ENCODE results near the gene BCL2L1.
A peak's percentile ranks its signal among the peaks of the same experiment; 100 is the strongest.
"Not testable (repeated sequence)": the region's sequence is repeated elsewhere in the genome, so short reads cannot be mapped to it uniquely, and the experiment has no call there.

BCL2L1 gene

DNA sequence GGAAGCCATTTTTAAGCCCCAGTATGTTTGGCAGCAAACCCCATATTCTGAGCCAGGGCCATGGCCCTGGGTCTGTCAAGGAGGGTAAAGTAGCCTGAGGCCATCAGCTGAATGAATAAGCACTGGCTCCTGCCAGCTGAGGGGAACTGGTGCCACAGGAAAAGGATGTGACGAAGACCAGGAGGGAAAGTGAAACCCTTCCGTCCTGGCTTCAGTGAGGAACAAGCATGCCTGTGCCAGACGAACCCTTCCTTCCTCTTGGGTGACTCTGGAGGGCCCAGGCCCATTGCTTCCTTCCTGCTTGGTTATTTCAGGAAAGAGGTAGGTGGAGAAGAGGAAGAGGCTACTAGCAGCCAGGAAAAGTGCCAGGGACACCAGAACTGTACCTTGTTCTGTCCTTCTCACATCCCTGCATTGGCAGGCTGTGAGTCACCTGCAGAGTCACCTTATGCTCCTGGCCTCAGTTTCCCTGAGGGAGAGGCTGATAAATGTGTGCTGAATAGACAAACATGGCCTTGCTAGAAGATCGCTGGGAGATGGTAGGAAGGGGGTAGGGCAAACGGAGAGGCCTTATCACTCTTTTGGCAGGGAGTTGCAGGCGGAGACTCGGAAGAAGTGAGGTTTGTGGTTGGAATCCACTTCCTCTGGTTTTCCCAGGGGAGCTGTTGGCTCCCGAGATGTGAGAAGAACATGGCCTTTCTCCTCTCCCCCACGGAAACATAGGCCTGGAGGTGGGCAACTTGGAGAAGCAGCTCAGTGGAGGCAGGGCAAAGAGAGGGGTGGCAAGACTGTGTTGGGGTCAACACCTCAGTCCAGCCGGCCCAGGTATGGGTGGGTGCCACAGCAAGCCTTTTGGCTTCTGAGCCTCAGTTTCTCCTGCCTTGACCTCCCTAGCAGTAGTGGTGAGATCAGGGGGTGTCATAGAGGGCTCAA lies 47.5 kb downstream of the BCL2L1 start:
- peak; percentile 95 for DNase-seq (ENCODE audit: low read depth)

DNA sequence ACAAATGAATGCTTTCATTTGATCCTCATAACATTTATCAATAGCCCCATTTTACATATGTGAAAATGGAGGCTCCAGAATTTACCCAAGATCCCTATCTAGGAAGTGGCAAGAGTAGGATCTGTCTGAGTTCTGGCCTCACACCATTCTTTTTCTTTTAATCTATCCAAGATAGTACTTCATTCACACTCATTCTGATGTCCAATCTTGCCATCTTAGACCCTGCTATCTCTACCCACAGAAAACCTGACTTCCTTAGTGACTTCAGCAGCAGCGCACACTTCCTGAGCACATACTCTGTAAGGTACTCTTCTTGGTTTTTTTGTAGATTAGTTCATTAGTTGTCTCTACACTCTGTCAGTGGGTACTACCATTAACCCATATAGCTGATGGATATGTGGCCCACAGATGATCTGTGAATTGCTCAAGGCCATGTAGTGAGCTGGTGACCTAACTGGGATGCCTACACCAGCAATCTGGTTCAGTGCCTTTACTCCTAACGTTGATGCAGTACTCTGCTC lies 48.7 kb downstream of the BCL2L1 start:
- no peak for DNase-seq (ENCODE audit: low read depth)

DNA sequence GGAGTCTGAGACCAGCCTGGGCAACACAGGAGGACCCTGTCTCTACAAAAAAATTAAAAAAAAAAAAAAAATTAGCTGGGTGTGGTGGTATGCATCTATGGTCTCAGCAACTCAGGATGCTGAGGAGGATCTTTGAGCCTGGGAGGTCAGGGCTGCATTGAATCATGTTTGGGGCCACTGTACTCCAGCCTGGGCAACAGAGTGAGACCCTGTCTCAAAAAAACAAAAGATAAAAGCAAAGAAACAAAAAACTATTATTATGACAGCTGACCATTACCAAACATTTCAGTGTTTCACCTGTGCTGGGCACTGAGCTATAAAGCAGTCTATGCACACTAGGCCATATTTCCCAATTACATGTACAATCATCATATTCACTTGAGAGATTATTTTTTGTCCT lies 49.2 kb downstream of the BCL2L1 start:
- DNase-seq (ENCODE audit: low read depth) = no peak

DNA sequence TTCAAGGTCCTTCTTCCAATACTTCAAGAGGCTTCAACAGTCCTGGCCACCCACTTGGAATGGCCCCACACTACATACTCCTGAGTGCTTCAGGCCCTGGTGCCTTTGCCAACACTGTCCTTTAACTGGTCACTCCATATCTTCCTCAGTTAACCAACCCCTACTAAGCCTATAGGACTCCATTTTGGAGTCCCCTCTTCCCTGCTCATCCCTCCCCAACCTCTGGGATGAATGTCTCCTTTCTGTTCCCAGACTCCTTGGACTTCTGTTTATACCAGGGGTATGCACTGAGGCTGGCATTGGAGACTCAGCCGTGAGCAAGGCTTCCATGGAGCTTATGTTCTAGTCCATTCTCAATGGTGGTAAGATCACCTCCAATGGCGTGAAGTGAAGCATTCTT lies 51.3 kb downstream of the BCL2L1 start:
- DNase-seq (ENCODE audit: low read depth) = no peak

DNA sequence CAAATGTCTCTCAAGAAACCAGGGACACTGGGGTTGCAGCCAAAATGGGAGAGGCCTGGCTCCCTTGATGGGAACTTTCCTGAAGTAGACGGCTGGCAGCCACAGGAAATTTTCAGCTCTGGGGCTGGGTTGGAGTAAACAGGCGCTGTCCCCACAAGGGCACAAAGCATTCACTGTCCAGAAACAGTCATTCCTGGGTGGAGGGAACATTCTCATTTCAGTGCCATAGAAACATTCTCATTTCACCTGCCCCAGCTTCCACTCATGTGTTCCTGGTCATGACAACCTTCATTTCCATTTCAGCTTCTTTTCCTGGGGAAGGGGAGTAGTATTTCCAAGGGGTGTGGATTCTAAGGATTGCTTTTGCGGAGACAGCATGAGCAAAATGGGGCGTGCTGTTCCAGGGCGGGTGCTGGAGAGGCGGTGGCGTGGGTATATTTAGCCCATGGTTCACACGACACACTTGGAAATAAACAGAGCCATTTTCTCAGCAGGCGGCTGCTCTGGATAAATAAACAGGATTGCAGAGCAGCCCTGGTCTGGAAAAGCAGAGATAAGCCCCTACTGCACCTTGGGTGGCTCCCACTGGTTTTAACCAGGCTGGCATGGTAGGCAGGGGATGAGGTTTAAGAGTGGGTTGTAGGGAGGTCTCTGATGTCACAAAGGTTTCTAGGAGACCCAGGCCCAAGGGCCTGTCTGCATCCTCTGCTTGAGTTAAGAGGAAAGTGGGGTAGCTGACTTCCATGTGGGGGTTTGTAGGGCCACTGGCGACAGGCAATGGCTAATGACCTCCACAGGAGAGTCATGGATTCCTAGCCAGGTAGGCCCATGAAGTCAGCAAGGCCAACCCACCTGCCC lies 52.1 kb downstream of the BCL2L1 start:
- DNase-seq (ENCODE audit: low read depth) = no peak

DNA sequence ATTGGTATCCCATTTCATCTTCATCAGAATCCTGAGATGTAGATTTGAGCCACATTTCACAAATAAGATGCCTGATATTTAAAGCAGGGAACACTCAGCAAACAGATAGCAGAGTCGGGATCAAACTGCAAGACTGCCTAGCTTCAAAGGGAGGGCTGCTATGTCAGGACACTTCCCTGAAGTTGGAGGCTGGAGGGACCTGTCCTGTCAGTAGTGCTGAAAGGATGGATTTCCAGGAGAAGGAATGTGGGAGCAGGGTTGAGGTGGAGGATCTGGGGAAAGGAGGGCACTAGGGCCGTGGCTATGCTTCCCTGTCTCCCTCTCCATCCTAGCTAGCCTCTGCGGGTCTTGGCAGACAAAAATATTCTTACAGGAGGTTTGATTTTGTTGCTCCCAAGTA lies 52.8 kb downstream of the BCL2L1 start:
- no peak for DNase-seq (ENCODE audit: low read depth)

DNA sequence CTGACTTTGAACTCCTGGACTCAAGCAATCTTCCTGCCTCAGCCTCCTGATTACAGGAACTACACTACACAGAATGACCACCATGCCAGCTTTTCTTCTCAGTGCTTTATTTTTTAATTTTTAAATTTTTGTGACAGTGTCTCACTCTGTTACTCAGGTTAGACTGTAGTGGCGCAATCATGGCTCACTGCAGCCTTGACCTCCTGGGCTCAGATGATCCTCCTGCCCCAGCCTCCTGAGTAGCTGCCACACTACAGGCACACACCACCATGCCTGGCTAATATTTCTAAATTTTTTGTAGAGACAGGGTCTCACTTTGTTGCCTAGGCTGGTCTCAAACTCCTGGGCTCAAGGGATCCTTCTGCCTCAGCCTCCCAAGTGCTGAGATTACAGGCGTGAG lies 53.7 kb downstream of the BCL2L1 start:
- not testable (repeated sequence) for DNase-seq (ENCODE audit: low read depth)

DNA sequence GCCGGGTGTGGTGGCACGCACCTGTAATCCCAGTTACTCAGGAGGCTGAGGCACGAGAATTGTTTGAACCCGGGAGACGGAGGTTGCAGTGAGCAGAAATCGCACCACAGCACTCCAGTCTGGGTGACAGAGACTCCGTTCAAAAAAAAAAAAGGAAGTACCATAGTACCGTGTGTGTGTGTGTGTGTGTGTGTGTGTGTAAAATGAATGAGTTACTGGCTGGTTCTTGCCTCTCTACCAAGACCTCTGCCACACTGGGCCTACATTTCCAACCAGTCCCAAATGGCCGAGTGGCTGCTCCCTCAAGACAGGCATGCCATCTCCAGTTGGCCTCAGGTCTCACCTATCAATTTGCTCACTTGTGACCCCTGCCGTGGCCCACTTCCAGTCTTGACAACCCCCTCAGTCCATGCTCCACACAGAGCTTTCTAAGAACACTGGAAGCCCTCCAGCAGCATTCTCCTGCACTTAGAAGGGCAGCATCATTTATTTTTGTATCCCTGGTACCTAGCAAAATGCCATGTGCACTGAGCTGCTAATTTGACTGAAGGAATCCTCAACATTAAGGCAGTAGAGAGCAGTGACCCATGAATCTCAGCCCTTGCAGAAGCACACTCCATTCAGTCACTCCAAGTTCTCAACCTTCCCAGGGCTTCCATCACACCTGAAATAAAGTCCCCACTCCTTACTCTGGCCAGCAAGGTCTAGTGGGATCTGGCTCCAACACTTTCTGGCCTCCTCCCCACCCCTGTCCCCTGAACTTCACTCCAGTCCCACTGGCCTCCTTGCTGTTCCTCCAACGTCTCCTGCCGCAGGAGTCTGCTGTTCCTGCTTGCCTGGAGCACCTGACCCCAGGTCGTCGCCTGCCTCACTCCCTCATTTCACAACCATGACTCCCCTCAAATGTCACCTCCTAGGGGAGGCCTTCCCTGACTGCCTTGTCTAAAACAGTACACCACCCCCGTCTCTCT lies 55.1 kb downstream of the BCL2L1 start:
- DNase-seq (ENCODE audit: low read depth) = no peak

DNA sequence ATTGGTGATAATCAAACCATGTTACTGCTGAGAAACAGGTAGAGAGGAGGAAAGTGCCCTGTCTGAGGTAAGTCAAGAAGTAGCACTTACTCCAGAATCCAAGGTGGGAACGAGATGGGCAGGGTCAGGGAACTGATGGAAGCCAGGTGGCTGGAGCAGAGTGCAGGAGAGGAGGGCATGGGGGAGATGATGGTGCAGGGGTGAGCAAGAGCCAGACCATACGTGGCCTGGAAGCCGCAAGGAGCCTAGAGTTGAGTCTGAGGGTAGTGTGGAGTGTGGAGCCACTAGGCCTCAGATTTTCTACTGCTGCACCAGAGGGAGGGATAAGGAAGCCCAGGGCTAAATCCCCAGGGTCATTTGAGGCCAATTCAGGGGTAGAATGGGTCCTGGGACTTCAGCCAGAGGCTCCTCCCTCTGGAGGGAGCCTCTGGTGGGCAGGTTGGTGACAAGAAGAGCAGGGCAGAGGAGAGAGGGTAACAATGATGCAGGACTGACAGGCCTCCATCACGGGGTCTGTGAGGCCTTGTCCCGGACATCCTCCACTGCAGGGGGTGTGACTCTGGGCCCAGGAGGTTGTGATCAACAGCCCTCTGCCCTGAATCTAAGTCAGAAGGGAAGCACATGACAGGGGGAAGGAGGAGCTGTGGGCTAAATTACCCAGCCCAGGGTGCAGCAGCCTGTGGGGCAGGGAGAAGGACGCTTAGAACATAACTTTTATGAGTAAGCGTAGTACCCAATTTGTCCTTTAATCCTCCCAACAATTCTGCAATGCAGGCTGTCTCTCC lies 56.2 kb downstream of the BCL2L1 start:
- no peak for DNase-seq (ENCODE audit: low read depth)

DNA sequence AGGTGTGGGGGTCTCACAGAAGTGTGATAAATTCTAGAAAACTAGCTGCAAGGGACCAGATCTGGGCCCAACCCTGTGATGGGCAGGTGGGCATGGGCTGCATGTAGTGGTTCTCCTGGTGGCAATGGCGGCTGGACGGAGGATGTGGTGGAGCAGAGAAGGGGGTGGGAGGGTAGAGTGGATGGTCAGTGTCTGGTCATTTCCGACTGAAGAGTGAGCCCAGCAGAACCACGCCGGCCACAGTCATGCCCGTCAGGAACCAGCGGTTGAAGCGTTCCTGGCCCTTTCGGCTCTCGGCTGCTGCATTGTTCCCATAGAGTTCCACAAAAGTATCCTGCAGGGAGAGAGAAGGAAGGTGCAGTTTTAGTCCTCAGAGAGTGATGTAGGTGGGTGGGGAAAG lies 56.9 kb downstream of the BCL2L1 start:
- no peak for DNase-seq (ENCODE audit: low read depth)

DNA sequence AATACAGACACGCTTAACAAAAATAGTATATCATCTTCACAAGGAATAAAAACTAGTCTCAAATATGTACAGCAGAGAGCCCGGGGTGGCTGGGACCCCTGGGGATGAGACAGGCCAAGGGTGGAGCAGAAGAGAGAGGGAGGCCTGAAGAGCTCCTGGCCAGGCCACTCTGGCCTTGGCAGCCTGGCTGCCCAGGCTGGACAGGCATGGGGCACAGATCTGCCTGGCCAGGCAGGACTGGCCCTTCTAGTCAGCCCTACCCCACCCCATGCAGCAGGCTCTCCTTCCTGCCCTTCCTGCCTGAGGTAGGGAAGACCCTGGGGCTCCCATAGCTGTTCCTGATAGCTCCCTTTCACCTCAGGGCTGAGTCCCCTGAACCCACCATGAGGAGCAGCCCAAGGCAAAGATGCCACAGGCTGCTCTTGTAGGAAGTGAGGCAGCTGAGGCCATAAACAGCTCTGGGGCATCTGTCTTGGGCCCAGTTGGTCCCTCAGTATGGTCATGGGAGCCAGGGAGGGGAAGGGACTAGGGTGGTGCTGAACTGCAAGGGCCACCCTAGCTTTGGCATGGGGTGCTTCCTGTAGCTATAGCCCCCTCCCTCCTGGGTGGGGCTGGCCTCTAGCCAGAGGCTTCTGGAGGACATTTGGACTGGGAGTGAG lies 57.8 kb downstream of the BCL2L1 start:
- no peak for DNase-seq (ENCODE audit: low read depth)

DNA sequence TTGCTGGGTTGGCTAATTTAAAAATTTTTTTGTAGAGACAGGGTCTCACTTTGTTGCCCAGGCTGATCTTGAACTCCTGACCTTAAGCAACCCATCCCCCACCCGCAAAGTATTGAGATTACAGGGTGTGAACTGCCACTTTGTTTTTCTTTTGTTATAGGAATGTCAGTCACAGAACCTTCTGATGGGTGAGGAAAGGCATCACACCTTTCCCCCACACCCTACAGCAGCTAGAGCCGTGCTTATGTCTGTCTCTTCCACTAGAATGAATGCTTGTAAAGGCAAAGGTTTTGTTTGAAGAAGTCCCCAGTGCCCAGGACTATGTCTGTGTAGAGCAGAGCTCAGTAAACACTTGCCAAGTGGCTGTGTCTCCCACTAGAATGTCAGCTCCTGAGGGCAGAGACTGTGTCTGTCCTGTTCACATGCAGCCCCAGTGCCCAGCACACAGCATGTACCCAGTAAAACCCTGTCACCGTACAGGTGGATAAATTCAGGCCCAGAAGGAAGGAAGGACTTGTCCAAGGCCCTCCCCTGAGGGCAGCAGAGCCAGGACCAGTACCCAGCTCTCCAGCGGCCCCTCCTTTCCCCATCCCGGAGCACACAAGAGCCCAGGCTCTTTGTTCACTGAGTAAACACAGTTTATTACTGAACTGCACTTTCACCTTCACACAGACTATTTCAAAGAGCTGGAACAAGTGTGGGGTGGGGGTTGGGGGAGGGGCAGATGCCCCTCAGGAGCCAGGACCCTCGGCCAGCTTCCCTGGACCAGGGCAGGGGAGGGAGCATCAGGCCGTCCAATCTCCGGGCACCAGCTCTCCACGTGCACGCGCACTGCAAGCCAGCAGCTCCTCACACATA lies 58.6 kb downstream of the BCL2L1 start:
- DNase-seq (ENCODE audit: low read depth) = no peak

DNA sequence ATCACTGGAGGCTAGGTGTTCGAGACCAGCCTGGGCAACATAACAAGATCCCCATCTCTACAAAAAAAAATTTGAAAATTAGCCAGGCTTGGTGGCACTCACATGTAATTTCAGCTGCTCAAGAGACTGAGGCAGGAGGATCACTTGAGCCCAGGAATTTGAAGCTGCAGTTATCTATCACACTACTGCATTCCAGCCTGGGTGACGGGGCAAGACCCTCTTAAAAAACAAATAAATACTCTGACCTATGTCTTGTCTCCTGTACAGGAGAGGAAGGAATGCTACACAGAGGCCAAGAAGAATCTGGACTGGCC lies 59.2 kb downstream of the BCL2L1 start:
- DNase-seq (ENCODE audit: low read depth) = no peak

DNA sequence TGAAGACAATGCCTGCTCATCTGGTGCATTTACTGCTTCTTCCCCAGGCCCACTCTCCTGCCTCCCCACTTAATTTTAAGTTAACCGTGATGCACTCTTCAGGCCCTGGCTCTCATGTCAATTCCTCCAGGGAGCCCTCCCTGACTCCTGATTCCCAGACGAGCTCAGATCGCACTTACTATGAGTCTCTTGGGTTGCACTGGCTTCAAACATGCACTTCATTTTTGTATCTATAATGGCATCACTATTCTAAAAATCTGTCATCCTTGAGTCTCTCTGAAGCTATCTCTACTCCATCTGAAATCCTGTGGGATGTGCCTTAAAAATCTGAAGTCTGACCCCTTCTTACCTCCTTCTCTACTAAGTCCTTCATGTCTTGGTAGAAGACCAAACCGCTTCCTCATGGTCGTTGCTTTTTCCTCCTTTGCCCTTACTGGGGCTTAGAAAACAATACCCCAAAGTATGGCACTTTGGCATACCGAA lies 60.3 kb downstream of the BCL2L1 start:
- DNase-seq (ENCODE audit: low read depth) = no peak

DNA sequence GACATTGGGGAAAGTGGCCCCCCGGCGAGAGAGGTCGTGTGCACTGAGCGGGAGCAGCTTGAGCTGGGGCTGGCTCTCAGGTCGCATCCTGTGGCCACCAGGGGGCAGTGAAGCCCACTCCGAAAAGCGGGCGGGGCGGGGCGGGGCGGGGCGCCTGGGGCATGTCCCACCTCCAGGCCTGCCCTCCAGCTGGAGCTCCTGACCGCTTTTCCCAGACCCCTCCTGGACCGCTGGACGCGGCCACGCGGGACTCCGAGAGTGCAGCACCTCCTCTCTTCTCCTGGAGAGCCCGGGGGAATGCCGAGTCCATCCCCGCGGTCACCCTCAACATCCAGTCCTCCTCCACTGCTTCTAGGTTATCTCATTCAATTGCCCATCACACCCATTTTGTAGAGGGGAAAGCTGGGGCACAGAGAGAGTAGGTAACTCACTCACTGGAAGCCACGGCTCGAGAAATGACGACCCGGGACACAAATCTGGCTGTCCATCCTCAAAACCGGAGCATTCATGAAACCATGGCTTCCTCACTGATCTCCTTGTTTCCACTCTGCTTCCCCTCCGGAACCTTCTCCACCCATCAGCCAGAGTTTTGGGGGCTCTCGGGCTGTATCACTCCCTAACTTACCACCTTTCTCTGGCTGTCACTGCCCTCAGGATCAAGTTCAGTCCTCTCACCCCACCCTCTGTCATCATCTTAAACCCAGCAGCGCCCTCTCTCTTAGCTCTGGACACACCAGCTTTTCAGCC lies 60.9 kb downstream of the BCL2L1 start:
- DNase-seq (ENCODE audit: low read depth) = peak; percentile 88

DNA sequence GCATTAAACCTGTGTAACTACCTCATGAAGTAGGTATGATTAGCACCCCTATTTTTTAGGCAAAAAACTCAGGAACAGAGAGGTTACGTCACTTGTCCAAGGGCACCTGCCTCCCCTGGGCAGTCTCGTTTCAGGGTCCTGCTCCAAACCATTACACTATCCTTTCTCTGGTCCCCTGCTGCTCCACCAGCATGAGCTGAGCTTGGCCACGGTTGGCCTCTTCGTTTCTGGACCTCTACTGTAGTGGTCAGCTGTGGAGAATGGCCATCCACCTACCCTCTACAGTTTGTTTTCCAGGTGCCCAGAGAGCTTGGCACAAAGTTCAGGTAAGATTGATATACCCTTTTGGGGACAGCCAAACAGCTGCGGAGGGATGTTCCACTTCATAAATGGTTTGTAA lies 68.1 kb downstream of the BCL2L1 start:
- no peak for DNase-seq (ENCODE audit: low read depth)

DNA sequence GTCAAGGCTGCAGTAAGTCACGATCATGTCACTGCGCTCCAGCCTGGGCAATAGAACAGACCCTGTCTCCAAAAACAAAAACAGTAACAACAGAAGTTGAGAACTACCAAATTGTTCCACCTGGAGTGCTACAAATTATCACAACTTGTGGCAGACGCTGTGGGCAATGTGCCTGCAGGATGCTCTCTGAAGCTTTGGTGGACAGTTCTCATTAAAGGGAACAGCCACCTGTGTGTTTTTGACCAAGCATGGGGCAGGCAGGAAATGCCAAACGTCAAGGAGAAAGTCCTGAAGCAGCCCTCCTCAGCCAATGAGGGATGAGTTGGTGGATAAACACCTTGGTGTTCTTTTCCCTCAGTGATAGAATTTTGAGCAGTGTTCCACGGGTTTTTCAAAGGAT lies 69.1 kb downstream of the BCL2L1 start:
- no peak for DNase-seq (ENCODE audit: low read depth)

DNA sequence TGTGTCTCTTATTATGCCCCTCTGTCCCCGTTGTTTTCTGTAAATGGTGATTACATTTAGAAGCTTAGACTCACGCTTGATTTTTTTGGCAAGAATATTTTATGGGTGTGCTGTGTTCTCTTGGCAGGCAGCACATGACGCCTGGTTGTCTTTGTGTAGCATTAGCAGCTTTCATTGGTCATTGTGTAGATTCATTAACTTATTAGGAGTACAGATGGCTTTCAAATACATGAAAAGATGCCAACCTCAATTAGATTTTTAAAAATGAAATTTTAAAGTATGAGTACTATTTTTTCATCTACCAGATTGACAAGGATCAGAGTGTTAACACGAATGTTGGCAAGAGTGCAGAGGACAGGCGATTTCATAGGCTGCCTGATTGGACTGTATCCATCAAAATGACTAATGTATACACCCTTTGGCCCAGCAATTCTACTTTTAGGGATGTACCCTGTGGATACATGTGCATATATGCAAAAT lies 69.7 kb downstream of the BCL2L1 start:
- DNase-seq (ENCODE audit: low read depth) = peak; percentile 36
